Measurements from ENCODE around the gene ROCK2. TPM values are rescaled to one million over a fixed set of nuclear protein-coding genes. Genes with fewer than 3 reads are reported as not detected.
A peak's percentile ranks its signal among the peaks of the same experiment; 100 is the strongest.

ROCK2 gene
- total and polyA plus RNA-seq, 7 donors, result 12.1 to 84.4 (median 60.8) TPM

- ATAC-seq (no peak), DNase-seq (no peak)
- no peak overlapping the region for H3K27ac ChIP-seq
- H3K4me3 ChIP-seq, result no peak overlapping the region
- TF ChIP-seq CTCF (IDR thresholded peaks at IDR 0.05), result no peak
- intact Hi-C loops (cut with DNase I), result no loop called here
- H3K4me1 ChIP-seq, result peaks cover 11% of the 10 kb centered on the region
- WGBS, 3 donors, result 56 to 69% (median 61%) methylated on average over 4 of the region's 4 CpGs
- peaks cover 2 to 29% of the 10 kb centered on the region in 2 donors for H3K36me3 ChIP-seq (ENCODE audit: insufficient read depth in 1 of 2, low read depth in 1 of 2)
- H3K9me3 ChIP-seq, result no peaks in the 10 kb centered on the region
- H3K27me3 ChIP-seq (ENCODE audit: insufficient read depth in 3 of 3, low read length in 2 of 3), result no peaks in the 10 kb centered on the region
Observed at GRCh38 chr2:11279398-11279797, 65.0 kb downstream of the ROCK2 start.

GRCh38 chr2:11278219-11278618 is 66.2 kb downstream of the ROCK2 start:
- DNase-seq, result no peak
- no peak overlapping the region for H3K27ac ChIP-seq
- TF ChIP-seq CTCF (IDR thresholded peaks at IDR 0.05), result no peak
- H3K36me3 ChIP-seq (ENCODE audit: insufficient read depth in 1 of 2, low read depth in 1 of 2), result peaks cover 2 to 19% of the 10 kb centered on the region in 2 donors
- no peak overlapping the region for H3K4me3 ChIP-seq
- intact Hi-C loops (cut with DNase I), result no loop called here
- no peaks in the 10 kb centered on the region for H3K9me3 ChIP-seq
- H3K27me3 ChIP-seq (ENCODE audit: insufficient read depth in 3 of 3, low read length in 2 of 3), result no peaks in the 10 kb centered on the region
- no peak for ATAC-seq
- peaks cover 15% of the 10 kb centered on the region for H3K4me1 ChIP-seq

- intact Hi-C loops (cut with DNase I), result no loop called here
- 89 to 91% (median 90%) methylated on average over 6 of the region's 6 CpGs for WGBS, 3 donors
- Histone ChIP-seq H3K4me3 (no peak overlapping the region), H3K27ac (no peak overlapping the region), H3K36me3 (ENCODE audit: insufficient read depth in 1 of 2, low read depth in 1 of 2) (peaks cover 2 to 17% of the 10 kb centered on the region in 2 donors), H3K9me3 (no peaks in the 10 kb centered on the region), H3K27me3 (ENCODE audit: insufficient read depth in 3 of 3, low read length in 2 of 3) (no peaks in the 10 kb centered on the region), H3K4me1 (peaks cover 20% of the 10 kb centered on the region)
- DNase-seq, result no peak
- TF ChIP-seq CTCF (IDR thresholded peaks at IDR 0.05), result no peak
- no peak for ATAC-seq
Observed at GRCh38 chr2:11275910-11276309, 68.5 kb downstream of the ROCK2 start.

- 94 to 100% (median 98%) methylated on average over 2 of the region's 2 CpGs for WGBS, 3 donors
- DNase-seq, result no peak
Observed at GRCh38 chr2:11270891-11271290, 73.5 kb downstream of the ROCK2 start.

More at GRCh38 chr2:11270891-11271290, 73.5 kb downstream of the ROCK2 start:
- TF ChIP-seq CTCF (IDR thresholded peaks at IDR 0.05), result no peak
- Histone ChIP-seq H3K27ac (no peak overlapping the region), H3K9me3 (no peaks in the 10 kb centered on the region), H3K36me3 (ENCODE audit: insufficient read depth in 1 of 2, low read depth in 1 of 2) (peaks cover 0 to 5% of the 10 kb centered on the region in 2 donors), H3K4me3 (no peak overlapping the region), H3K4me1 (peaks cover 17% of the 10 kb centered on the region), H3K27me3 (ENCODE audit: insufficient read depth in 3 of 3, low read length in 2 of 3) (no peaks in the 10 kb centered on the region)
- intact Hi-C loops (cut with DNase I), result no loop called here
- ATAC-seq, result peak in 1 of 4 donors; percentile 30
